HG03354 (cell line): ENCODE data around the gene RASA3.
"Not testable (repeated sequence)": the region's sequence is repeated elsewhere in the genome, so short reads cannot be mapped to it uniquely, and the experiment has no call there.

Experiments used
- ATAC-seq: cut with Tn5 transposase; IDR thresholded peaks from one replicate; pipeline ENCODE4 v1.9.1; 2021; ENCODE audit warnings: mild to moderate bottlenecking; ENCODE audit not compliant: unreplicated experiment, poor library complexity, severe bottlenecking

The RASA3 gene

DNA sequence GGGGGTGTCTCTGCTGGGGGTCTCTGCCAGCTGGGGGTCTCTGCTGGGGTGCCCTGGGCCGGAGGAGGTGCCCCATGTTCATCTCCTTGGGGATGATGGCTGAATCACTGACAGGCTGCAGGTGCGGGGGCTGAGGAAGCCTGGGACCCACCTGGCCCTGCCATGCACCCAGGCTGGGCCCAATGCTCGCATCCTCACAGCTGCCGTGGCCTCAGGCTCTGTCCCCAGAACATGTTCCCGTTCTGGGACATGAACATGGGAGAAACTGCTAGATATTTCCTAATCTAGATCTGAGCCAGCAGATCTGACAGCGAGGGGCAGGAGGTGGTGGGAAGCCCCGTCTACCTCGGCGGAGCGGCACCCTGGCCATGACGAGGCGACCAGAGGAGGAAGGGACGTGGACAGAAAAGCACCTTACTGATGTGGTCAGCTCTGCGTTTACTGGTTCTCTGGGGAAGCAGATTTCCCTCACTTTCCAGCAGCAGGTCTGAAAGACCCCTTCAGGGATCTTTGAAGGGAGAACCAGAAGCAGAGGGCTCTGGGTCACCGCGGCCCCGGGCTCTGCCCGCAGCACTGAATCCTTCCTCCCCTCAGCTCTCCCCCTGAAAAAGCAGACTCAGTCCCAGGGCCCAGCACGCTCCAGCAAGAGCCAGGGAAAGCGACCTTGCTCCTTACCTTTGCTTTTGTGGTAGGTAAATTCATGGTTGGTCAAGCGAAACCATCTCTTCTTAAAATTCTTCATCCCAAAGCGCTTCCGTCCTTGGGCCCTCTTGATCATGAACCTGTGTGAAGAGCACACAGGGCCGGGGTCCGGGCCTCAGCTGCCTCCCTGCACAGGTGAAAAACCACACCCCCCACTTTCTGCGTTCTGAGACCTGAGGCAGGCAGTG, 132.0 kb downstream of the RASA3 start:
- no peak for ATAC-seq

DNA sequence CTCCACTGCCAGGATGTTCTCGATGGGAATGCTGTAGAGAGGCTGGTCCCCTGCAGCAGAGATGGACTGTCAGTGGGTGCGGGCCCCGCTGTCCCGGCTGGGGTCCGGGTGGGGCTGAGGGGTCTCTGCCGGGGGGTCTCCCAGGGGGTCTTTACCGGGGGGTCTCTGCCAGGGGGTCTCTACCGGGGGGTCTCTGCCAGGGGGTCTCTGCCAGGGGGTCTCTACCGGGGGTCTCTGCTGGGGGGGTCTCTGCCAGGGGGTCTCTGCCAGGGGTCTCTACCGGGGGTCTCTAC, 132.9 kb downstream of the RASA3 start:
- no peak for ATAC-seq

DNA sequence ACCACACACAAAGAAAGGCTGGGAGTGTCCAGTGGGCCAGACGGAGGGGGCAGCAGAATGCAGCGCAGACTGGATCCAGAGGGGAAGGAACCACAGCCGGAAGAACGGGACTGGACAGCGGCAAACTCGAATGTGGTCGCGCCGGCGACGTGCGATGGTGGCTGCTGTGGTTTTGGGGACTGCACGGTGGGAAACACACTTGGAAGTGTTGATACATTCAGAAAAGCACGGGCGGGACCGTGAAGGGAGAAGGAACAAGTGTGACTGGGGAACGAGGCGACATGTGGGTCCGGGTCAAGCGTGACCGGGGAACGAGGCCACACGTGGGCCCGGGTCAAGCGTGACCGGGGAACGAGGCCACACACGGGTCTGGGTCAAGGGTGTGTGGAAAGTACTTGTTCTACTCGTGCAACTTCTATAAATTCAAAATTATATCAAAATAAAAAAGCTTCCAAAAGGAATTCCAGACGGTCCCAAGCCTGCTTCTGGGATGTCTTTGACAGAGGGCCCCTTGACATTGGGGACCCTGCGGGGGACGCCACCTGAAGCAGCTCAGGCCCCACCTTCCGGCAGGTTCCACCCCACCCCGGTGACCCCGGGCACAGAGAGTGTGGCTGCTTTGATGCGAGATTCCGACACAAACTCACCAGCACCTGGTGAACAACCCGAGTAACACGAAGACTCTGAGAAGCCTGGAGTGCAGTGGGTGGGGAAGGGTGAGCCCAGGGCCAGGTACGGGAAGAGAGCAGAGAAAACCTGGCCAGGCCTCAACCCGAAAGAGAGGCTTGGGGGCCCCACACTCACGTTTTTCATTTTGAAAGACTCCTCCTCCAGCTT, 133.4 kb downstream of the RASA3 start:
- ATAC-seq: no peak

DNA sequence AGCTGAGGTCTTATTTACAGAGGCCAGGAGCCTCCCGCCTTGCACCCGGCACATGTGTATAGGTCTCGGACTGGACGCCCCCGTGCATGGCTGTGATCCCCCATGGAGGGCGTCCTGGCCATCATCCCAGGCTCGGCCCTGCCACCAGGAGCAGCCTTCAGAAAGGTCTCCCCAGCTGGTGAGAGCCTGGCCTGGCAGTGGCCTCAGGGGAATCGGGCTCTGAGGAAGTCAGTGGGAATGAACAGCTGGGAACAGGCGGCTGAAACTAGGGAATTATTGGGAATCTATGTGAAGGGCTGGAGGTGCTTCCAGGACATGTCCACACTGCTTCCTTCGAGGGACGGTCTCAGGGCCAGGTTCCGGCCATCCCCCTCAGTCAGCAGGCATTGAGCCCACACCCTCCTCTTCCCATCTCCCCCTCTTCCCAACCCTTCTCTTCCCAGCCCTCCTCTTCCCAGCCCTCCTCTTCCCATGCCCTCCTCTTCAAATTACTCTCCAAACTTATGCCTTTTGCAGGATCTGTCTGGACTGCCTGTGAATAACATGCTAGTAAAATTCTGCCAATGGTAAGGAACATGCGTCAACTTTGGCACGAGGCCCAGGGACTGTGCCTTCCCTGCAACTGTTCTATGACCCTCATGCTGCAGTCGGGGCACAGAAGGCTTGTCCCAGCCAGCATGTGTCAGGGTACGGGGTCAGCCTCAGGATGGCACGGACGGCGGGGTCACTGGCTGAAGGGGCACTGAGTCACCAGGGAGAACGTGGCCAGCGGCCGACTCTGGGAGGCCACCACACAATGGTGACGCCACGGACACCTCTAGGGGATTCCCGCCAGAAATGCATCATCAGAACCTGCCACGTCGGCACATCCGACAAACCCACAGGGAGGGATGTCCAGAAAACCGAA, 134.3 kb downstream of the RASA3 start:
- ATAC-seq: no peak

DNA sequence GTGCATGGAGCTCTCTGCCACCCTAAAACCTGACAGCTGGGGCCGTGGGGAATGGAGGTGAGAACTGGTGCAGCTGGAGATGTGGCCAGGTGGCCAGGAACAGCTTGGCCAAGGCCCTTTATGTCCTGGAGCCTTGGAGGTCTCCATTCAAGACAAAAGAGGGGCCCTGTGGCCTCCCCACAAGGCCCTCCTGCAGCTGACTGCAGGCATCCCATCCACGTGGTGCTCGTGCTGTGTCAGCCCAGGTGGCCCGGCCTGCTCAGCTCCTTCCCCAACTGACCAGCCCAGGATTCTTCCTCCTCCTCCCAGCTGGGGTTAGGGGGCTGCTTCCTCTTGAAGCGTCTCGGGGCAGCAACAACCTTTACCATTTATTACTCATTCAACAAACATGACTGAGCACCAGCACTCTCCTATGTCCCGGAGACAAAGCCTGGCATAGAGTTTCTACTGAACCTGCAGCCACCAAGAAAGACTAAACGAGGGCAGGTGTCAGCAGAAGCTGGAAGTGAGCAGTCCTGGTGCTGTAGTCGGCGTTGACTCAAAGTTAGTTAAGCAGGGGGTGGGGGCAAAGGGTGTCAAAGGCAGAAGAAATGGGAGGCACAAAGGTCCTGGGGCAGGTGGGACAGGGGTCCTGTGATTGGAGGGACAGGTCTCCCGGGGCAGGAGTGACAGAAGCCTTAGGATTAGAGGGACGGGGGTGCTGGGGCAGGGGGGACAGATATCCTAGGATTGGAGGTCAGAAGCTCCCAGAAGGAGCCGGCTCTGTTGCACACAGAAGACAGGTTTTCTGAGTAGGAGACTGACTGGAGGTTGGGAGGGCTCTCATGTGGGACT, 135.3 kb downstream of the RASA3 start:
- ATAC-seq: no peak

DNA sequence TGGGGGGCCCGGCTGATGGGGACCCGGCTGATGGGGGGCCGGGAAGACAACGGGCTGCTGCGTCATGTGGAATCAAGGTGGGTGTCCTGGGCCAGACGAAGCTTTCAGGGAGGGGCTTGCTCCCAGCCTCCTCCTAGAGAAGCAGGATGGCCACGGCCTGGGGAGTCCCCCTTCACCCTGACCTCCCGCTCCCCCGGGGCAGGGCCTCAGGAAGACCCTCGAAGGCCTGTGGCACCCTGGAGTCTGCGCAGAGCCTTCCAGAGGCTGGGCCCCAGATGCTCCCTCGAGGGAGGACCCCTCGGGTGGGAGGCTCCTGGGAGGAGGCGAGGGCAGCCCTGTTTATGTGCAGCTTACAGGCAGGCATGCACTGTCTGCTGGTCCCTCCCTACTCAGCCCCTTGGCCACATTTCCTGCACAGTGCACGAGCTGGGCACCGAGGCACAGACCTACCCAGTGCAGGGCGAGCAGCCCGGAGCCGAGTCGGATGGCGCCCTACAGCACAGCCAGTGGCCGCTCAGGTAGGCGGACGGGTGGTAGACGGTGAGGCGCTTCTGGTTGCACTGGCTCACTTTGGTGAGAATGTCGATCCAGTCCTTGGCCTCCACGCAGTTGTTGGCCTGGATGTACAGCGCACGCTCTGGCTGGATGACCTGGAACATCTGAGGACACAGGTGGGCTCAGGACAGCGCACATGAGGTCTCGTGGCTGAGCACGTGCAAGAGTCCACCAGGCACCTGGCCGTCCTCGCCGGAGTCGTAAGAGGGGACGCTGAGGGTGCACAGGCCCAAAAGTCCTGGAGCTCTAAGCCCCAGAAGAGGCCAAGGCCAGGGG, 136.1 kb downstream of the RASA3 start:
- ATAC-seq: no peak

DNA sequence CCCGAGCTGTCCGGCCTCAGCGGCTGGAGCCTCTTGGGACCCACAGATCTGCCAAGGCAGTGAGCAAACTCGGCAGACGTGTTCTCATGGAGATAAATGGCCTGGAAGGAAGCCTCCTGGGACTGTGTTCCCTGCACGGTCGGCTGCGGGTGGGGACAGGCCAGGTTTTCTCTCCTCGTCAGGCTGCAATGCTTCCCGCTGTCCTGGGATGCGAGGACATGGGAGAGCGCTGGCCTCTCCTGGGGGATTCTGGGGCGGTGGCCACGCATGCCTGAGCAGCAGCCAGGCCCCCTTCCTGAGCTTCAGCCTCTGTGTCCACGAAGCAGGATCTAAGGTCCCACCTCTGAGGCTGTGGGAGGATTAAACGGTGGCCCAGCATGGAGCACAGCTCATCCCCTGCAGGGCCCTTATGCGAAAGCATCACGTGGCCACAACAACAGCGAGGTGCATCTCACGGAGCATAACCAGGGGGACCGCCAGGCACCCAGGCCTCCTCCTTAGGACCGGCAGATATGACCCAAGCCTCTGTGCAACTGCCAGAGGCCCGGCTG, 137.3 kb downstream of the RASA3 start:
- ATAC-seq: no peak

DNA sequence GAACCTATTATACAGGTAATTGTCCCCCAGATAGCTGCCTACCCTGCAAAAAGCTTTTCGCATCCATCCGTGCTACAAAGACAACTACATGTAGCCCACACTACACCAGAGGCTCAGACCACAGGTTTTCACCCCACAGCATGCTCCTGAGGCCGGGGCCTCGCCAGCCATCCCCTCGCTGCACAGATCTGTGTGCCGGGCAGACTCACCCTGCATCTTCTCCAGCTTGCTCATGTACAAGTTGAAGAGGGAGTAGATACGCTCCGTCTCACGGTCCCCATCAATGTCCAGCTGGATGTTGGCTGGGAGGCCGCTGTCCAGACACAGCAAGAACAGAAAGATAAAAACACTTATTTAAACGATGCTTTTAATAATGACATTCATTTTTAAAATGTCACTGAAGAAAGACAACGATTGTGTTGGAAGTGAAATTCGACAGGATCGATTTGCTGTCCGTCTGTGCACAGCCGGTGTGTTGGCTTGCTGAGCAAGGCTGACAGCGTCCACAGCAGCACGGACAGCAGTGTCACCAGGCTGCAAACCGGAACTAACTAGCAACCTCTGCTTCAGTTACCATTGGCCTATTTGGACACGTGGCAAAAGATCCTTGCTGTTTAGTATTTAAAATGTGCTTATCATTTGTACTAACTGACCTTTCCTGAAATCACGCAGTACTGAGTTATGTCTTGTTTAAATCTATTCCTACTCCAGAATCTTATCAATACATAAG, 140.0 kb downstream of the RASA3 start:
- no peak for ATAC-seq

DNA sequence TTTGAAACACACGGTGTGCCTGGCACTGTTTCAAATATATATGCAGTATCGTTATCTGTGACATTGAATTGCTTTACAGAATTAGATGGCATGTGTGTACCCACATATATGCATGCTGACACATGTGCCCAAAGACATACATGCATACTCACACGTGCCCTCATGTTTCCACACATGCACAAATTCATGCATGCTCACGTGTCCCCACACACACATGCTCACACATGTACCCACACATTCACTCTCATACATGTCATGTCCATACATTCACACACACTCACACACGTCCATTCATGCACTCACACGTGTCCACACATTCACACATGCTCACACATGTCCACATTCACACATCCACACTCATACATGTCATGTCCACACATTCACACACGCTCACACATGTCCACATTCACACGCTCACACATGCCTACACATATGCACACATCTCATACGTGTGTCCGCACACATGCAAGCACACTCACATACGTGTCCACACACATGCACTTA, 140.7 kb downstream of the RASA3 start:
- no peak for ATAC-seq

DNA sequence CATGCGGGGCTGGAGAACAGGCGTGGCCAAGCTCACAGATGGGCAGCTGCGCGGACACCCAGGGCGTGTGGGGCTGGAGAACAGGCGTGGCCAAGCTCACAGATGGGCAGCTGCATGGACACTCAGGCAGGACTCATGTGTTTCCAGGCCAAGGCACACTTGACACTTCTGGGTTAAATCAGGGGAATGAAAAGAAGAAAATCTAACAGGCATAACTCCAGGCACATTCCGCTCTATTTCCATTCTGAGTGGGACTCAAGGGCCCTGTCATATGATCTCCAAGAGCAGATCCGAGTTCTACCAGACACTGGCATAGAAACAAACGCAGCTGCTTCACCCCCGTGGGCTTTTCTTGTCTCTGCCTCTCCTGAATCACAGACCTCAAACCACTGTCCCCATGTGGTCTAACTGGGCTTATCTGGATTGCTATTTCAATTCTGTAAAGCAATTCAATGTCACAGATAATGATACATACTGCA, 141.2 kb downstream of the RASA3 start:
- no peak for ATAC-seq

DNA sequence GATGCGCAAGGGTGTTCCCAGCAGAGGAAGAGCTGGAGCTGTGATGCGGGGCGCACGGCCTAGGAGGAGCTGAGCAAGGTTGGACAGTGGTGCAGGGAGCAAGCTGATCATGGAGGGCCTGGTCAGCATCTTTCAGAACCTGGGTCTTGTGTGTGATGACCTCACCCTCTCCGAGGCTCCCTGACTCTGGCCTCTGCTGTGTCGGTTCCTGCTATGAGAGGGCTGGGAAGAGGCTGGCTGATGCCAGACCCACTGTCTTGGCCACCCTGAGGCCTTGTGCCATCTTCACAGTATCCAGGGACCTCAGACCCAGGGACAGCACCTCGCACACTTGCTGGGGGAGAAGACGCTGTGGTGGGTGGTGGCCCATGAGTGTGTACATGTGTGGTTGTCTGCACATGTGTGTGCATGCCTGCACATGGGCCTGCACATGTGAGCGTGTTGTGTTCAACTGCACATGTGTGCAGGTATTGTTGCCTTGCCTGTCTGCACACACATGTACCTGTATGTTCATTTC, 142.0 kb downstream of the RASA3 start:
- no peak for ATAC-seq

DNA sequence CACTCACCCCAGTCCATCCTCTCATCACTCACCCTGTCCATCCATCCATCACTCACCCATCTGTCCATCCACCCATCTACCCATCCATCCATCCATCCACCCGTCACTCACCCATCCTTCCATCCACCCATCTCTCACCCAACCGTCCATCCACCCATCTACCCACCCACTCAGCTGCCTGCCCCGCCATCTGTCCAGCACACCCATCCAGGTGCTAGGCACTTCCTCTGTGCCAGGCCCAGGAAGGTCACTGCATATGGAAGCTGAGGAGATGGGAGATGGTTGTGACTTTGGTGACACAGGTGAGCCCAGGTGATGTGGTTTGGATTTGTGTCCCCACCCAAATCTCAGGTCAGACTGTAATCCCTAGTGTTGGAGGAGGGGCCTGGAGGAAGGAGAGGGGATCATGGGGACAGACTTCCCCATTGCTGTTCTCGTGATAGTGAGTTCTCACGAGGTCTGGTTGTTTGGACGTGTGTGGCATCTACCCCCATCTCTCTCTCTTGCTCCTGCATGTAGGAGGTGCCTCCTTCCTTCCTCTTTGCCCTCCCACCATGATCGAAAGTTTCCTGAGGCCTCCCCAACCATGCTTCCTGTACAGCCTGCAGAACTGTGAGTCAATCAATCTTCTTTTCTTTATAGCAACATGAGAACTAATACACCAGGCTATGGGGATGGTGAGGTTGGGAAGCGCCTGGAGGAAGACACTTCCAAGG, 142.7 kb downstream of the RASA3 start:
- no peak for ATAC-seq

DNA sequence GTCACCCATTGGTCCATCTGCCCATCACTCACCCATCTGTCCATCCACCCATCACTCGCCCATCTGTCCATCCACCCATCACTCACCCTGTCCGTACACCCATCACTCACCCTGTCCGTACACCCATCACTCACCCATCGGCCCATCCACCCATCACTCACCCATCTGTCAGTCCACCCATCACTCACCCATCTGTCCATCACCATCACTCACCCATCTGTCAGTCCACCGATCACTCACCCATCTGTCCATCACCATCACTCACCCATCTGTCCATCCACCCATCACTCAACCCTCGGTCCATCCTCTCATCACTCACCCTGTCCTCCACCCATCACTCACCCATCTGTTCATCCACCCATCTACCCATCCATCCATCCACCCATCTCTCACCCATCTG, 143.6 kb downstream of the RASA3 start:
- ATAC-seq: not testable (repeated sequence)

DNA sequence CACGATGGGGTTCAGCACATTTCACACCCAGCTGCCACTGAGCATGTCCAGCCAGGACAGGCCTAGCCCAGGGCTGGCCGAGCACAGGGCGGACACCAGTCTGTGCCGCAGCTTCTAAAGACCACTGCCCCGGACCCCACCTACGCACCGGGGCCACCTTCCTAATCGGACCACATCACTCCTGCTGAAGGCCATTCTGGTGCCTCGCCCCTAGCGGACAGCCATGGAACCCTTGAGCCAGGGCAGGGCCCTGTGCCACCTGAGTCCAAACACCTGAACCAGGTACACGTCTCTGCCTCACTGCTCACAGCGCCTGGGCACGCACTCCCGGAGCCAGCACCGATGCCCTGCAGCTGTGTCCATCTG, 150.1 kb downstream of the RASA3 start:
- no peak for ATAC-seq

DNA sequence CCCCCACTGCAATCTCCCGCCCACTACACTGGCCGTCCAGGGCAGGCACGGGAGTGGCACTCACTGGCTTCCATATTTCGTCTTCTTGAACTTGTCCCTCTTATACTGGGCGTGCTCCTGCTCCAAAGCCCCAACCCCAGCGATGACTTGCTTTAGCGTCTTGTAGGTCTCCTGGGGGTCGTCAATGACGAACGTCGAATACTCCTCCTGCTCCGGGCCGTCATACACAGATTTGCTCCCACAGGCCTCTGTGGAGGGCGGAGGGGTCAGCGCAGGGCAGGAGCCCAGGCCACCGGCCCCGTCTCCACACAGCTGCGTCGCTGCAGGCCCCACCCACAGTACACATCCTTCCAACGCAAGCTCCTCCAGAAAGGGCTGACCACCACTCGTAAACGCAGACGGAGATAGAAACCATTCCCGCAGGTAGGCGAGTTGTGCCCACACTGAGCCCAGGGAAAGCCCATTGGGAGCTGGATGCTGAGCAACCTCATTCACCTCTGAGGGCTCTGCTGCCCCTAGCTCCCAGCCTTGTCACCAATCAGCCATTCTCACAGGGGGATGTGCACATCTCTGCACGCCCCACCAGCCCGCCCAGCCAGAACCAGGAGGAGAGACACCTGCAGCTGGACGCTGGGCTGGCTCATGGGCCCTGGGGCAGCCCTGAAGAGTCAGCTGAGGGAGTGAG, 150.7 kb downstream of the RASA3 start:
- ATAC-seq: no peak

DNA sequence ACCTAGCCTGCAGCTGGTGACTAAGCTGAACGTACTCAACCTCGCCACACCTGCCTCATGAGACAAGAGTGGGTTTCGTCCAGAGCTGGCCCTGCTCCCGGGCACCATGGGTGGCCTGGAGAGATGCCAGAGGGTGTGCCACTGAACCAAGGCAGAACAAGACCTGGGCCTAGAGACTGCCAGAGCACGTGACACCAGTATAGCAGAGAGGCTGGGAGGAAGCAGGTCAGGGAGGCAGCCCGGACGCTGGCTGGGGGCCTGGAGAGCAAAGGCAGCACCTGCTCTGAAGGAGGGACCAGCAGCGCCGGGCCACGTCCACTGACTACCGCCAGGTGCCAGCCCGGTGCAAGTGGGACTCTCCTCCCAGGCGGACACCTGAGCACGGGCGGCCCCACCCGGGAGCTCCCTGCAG, 151.2 kb downstream of the RASA3 start:
- no peak for ATAC-seq
